HepG2 (cell line): ENCODE results near the gene PFDN5. TPM values are rescaled to one million over a fixed set of nuclear protein-coding genes. Genes with fewer than 3 reads are reported as not detected.

Source experiments
- ATAC-seq: fragments of 200-7000 bp; cut with Tn5 transposase; 3 replicates; pipeline ENCODE4 v1.9.1; 2020; ENCODE audit warnings: mild to moderate bottlenecking, moderate library complexity
- BruUV-seq: library from RNA; stranded (reverse); fragments of 400-500 nt; replicated peaks from 2 replicates; lab custom pipeline; 2021; lab: Mats Ljungman, UMichigan
- CTCF ChIA-PET: fragments of 300-600 bp; formaldehyde crosslinking; extraction: SDS; loops from one replicate; lab custom pipeline; 2021; ENCODE audit warnings: low total read pairs, inconsistent platforms, low intra/inter-chr PET ratio; lab: Yijun Ruan, JAX
- POLR2A ChIA-PET: fragments of 350-600 bp; sonication (Branson Sonifier 250); formaldehyde crosslinking; loops from one replicate; lab custom pipeline; 2020; ENCODE audit warnings: antibody characterized with exemption, inconsistent platforms; lab: Yijun Ruan, JAX
- DNase-seq: peaks from one replicate; pipeline ENCODE4 v3.0.0-alpha.2; 2015; ENCODE audit warnings: low spot score
- FAIRE-seq: peaks from 3 replicates; lab custom pipeline; 2011; peaks lifted over from hg19 to GRCh38; lab: Jason Lieb, UNC
- H2AFZ ChIP-seq: one replicate; pipeline ENCODE4 v1.6.1; 2011; ENCODE audit warnings: low read length, inconsistent platforms
- H3K27ac ChIP-seq: fragments of 300-600 bp; 3 replicates; pipeline ENCODE4 v1.8.0; 2011; ENCODE audit warnings: mixed run types, mild to moderate bottlenecking, mixed read lengths, low read length, inconsistent platforms; ENCODE audit not compliant: insufficient read depth; ENCODE audit errors: extremely low read length
- H3K27me3 ChIP-seq, 2 experiments: fragments of 200-600 bp in 1 of 2; 2 replicates in 1 of 2; 3 replicates in 1 of 2; pipeline versions ENCODE4 v1.6.0 to v1.8.0; 2011; ENCODE audit warnings: low read length in 2 of 2, mild to moderate bottlenecking in 2 of 2, moderate library complexity in 2 of 2, inconsistent platforms in 1 of 2; ENCODE audit not compliant: insufficient read depth in 2 of 2, control insufficient read depth in 1 of 2
- H3K36me3 ChIP-seq, 2 experiments: fragments of 200-600 bp in 1 of 2; replicated peaks in 1 of 2; 2 replicates in 1 of 2; 3 replicates in 1 of 2; pipeline versions ENCODE4 v1.5.1 to v1.8.0; 2011; ENCODE audit warnings: low read length in 2 of 2, inconsistent platforms in 1 of 2; ENCODE audit not compliant: insufficient read depth in 2 of 2, control insufficient read depth in 1 of 2
- H3K4me1 ChIP-seq: 2 replicates; pipeline ENCODE4 v1.5.1; 2012; ENCODE audit warnings: low read length, inconsistent platforms; ENCODE audit not compliant: insufficient read depth
- H3K4me2 ChIP-seq: 2 replicates; pipeline ENCODE4 v1.6.0; 2011; ENCODE audit warnings: low read depth, low read length, inconsistent platforms
- H3K4me3 ChIP-seq, 3 experiments: fragments of 200-600 bp in 1 of 3; sonication (generic), shearing (Covaris generic) in 1 of 3; replicated peaks in 1 of 3; 2 replicates each; pipeline ENCODE4 v1.5.1; 2011 to 2016; ENCODE audit warnings: low read length in 3 of 3, inconsistent platforms in 2 of 3, low read depth in 2 of 3, mild to moderate bottlenecking in 2 of 3, control low read depth in 1 of 3, mixed read lengths in 1 of 3; ENCODE audit not compliant: insufficient read depth in 1 of 3
- H3K79me2 ChIP-seq: one replicate; pipeline ENCODE4 v1.6.1; 2011; ENCODE audit warnings: low read length, inconsistent platforms; ENCODE audit not compliant: insufficient read depth
- H3K9ac ChIP-seq: 2 replicates; pipeline ENCODE4 v1.6.0; 2011; ENCODE audit warnings: mild to moderate bottlenecking, low read depth, low read length, inconsistent platforms; ENCODE audit not compliant: insufficient read depth
- H3K9me3 ChIP-seq: 2 replicates; pipeline ENCODE4 v1.5.1; 2012; ENCODE audit warnings: mild to moderate bottlenecking, low read length
- H4K20me1 ChIP-seq: 2 replicates; pipeline ENCODE4 v1.6.0; 2011; ENCODE audit warnings: inconsistent platforms, mild to moderate bottlenecking, low read length, moderate library complexity; ENCODE audit not compliant: insufficient read depth
- HES4 ChIP-seq: sonication (generic); formaldehyde crosslinking; IDR thresholded peaks from 2 replicates; pipeline ENCODE4 v1.9.0; 2021; ENCODE audit warnings: mild to moderate bottlenecking, missing genetic modification reagents, borderline replicate concordance
- HOXD1 ChIP-seq: sonication (generic); formaldehyde crosslinking; IDR thresholded peaks from 2 replicates; pipeline ENCODE4 v1.5.0; 2020; ENCODE audit warnings: missing genetic modification reagents
- JDP2 ChIP-seq: sonication (generic); formaldehyde crosslinking; IDR thresholded peaks from 2 replicates; pipeline ENCODE4 v1.8.1; 2022; ENCODE audit warnings: missing genetic modification reagents, borderline replicate concordance
- JUND ChIP-seq: sonication (generic); formaldehyde crosslinking; IDR thresholded peaks from 2 replicates; pipeline ENCODE4 v1.8.0; 2022; ENCODE audit warnings: mild to moderate bottlenecking, missing genetic modification reagents
- KDM4B ChIP-seq: sonication (generic); formaldehyde crosslinking; IDR thresholded peaks from 2 replicates; pipeline ENCODE4 v1.4.0; 2020; ENCODE audit warnings: missing genetic modification reagents
- KLF6 ChIP-seq: IDR thresholded peaks from 2 replicates; pipeline ENCODE4 v1.8.0; 2016; ENCODE audit warnings: missing biosample characterization, missing genetic modification reagents
- MYNN ChIP-seq: sonication (generic); formaldehyde crosslinking; IDR thresholded peaks from 2 replicates; pipeline ENCODE4 v1.4.0; 2020; ENCODE audit warnings: mild to moderate bottlenecking, low read depth, missing genetic modification reagents
- NFE2L2 ChIP-seq: fragments of 150-350 bp; IDR thresholded peaks from 2 replicates; pipeline ENCODE4 v1.6.1; 2014; ENCODE audit warnings: low read length
- PAF1 ChIP-seq: IDR thresholded peaks from 2 replicates; pipeline ENCODE4 v1.6.1; 2016; ENCODE audit warnings: missing genetic modification reagents, missing compliant biosample characterization
- PPARG ChIP-seq: conservative IDR thresholded peaks from 2 replicates; pipeline ENCODE4 v1.6.1; 2016; ENCODE audit warnings: missing biosample characterization, missing genetic modification reagents
- RELA ChIP-seq: sonication (generic); formaldehyde crosslinking; IDR thresholded peaks from 2 replicates; pipeline ENCODE4 v1.4.0; 2020; ENCODE audit warnings: missing genetic modification reagents
- SALL2 ChIP-seq: sonication (generic); formaldehyde crosslinking; IDR thresholded peaks from 2 replicates; pipeline ENCODE4 v1.8.1; 2023; ENCODE audit warnings: mild to moderate bottlenecking, missing genetic modification reagents, inconsistent platforms
- U2AF1 ChIP-seq: fragments of 200-400 bp; formaldehyde crosslinking; optimal IDR thresholded peaks from 2 replicates; pipeline ENCODE3; 2017; ENCODE audit warnings: mild to moderate bottlenecking, low read depth, low read length
- ZNF101 ChIP-seq: sonication (generic); formaldehyde crosslinking; IDR thresholded peaks from 2 replicates; pipeline ENCODE4 v1.4.0; 2020; ENCODE audit warnings: mild to moderate bottlenecking, low read depth, missing genetic modification reagents, borderline replicate concordance
- ZNF33B ChIP-seq: sonication (generic); formaldehyde crosslinking; IDR thresholded peaks from 2 replicates; pipeline ENCODE4 v1.5.1; 2020; ENCODE audit warnings: mild to moderate bottlenecking, missing genetic modification reagents
- ZNF451 ChIP-seq: sonication (generic); formaldehyde crosslinking; IDR thresholded peaks from 2 replicates; pipeline ENCODE4 v1.5.0; 2020; ENCODE audit warnings: mild to moderate bottlenecking, missing genetic modification reagents
- ZNF549 ChIP-seq: sonication (generic); formaldehyde crosslinking; IDR thresholded peaks from 2 replicates; pipeline ENCODE4 v1.5.0; 2020; ENCODE audit warnings: missing genetic modification reagents
- ZNF598 ChIP-seq: sonication (generic); formaldehyde crosslinking; IDR thresholded peaks from 2 replicates; pipeline ENCODE4 v1.5.1; 2020; ENCODE audit warnings: mild to moderate bottlenecking, missing genetic modification reagents, borderline replicate concordance
- in situ Hi-C: cut with HindIII; loops from 2 replicates; pipeline ENCODE4 v1.10.0; 2017; ENCODE audit warnings: low pct_unique_long_range_greater_than_20kb; ENCODE audit not compliant: extremely low pct_ligation_motif_present
- intact Hi-C: fragments of 100-400 bp; cut with micrococcal nuclease; formaldehyde crosslinking; loops from one replicate; pipeline ENCODE4 v1.10.0; 2022; ENCODE audit not compliant: unreplicated experiment
- polyA plus RNA-seq, 8 experiments: library from polyadenylated mRNA; depleted of rRNA in 3 of 8; stranded (reverse) in 7 of 8; unstranded in 1 of 8; fragments of >200 nt; fragmentation: Illumina TruSeq in 4 of 8; extraction: Trizol in 4 of 8; gene quantifications; 2 replicates each; pipeline versions ENCODE4 v1.2.1 to v1.2.3, GENCODE V29; 2011 to 2016; ENCODE audit warnings: low read depth in 4 of 8, missing spikeins in 1 of 8, mixed read lengths in 1 of 8; ENCODE audit not compliant: insufficient read depth in 1 of 8
- total RNA-seq, 5 experiments: library from RNA; depleted of rRNA; stranded (reverse); fragments of >200 nt; fragmentation: Illumina TruSeq; extraction: Trizol; gene quantifications; 2 replicates each; pipeline ENCODE4 v1.2.3, GENCODE V29; 2016; ENCODE audit warnings: low read depth in 1 of 5
- TF ChIP-seq, protein P1 (sequence below): sonication (generic); formaldehyde crosslinking; IDR thresholded peaks from 2 replicates; pipeline ENCODE4 v1.5.0; 2020; ENCODE audit warnings: missing genetic modification reagents, mild to moderate bottlenecking, borderline replicate concordance
- TF ChIP-seq, protein P2 (sequence below): sonication (generic); formaldehyde crosslinking; IDR thresholded peaks from 2 replicates; pipeline ENCODE4 v1.4.0; 2020; ENCODE audit warnings: missing genetic modification reagents
- TF ChIP-seq, protein P3 (sequence below): sonication (generic); formaldehyde crosslinking; IDR thresholded peaks from 2 replicates; pipeline ENCODE4 v1.8.0; 2022; ENCODE audit warnings: mild to moderate bottlenecking, missing genetic modification reagents; ENCODE audit not compliant: insufficient replicate concordance
- TF ChIP-seq, protein P4 (sequence below): sonication (generic); formaldehyde crosslinking; IDR thresholded peaks from 2 replicates; pipeline ENCODE4 v1.8.0; 2022; ENCODE audit warnings: mild to moderate bottlenecking, missing genetic modification reagents, moderate library complexity

The PFDN5 gene
- total and polyA plus RNA-seq, 2 of the 13 experiments (the other 11 are each of a cell fraction or from before 2014, with no cell fraction given): 449 to 462 TPM

DNA sequence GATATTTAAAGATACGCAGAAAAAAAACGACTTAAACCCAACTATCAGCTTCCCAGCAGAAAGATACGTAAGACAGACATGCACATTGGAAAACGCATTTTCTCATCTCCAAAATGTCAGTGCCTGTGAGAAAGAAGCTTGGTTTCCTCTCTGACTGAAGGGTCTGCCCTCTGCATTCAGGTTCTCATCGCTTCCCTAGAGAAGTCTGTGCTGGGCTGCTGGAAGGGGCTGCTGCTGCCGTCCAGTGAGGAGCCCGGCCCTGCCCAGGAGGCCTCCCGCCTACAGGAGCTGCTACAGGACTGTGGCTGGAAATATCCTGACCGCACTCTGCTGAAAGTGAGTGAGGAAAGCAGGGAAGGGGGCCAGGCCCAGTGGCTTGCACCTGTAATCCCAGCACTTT, 4.7 kb upstream of the PFDN5 start (continued):
- TF ChIP-seq HES4 (CRISPR knock-in tag) (no peak), KLF6 (CRISPR knock-in tag) (no peak), SALL2 (no peak), JUND (CRISPR knock-in tag) (no peak), ZNF451 (CRISPR knock-in tag) (no peak), KDM4B (CRISPR knock-in tag) (no peak), MYNN (CRISPR knock-in tag) (no peak), ZNF549 (CRISPR knock-in tag) (no peak), ZNF101 (CRISPR knock-in tag) (no peak), ZNF598 (no peak)
- TF ChIP-seq, protein P1, sequence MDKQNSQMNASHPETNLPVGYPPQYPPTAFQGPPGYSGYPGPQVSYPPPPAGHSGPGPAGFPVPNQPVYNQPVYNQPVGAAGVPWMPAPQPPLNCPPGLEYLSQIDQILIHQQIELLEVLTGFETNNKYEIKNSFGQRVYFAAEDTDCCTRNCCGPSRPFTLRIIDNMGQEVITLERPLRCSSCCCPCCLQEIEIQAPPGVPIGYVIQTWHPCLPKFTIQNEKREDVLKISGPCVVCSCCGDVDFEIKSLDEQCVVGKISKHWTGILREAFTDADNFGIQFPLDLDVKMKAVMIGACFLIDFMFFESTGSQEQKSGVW (CRISPR knock-in tag): no peak
- TF ChIP-seq, protein P2, sequence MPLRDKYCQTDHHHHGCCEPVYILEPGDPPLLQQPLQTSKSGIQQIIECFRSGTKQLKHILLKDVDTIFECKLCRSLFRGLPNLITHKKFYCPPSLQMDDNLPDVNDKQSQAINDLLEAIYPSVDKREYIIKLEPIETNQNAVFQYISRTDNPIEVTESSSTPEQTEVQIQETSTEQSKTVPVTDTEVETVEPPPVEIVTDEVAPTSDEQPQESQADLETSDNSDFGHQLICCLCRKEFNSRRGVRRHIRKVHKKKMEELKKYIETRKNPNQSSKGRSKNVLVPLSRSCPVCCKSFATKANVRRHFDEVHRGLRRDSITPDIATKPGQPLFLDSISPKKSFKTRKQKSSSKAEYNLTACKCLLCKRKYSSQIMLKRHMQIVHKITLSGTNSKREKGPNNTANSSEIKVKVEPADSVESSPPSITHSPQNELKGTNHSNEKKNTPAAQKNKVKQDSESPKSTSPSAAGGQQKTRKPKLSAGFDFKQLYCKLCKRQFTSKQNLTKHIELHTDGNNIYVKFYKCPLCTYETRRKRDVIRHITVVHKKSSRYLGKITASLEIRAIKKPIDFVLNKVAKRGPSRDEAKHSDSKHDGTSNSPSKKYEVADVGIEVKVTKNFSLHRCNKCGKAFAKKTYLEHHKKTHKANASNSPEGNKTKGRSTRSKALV (CRISPR knock-in tag): no peak
- TF ChIP-seq, all 625 proteins: peak for 0

DNA sequence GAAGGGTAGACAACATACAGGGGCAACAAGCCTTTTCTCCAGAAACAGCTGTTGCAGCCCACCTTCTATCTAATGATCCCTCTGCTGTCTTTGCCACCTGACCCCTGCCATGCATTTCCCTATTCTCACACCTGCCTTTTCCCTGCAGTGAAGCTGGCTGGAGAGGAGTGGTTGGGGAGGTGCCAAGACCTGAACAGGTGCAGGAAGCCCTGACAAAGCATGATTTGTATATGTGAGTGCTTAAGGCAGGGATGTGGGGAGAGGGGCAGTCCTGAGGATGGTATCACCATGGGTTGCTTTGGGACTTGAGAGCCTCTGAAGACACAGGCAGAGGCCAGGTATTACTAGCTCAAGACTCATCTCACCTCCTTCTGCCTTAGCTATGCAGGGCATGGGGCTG, 2.9 kb upstream of the PFDN5 start:
- ChIA-PET POLR2A (no interaction called here), CTCF (no interaction called here)
- no peak overlapping the region for H3K9ac ChIP-seq
- in situ Hi-C loops: no loop called here
- H3K36me3 ChIP-seq: peaks cover 15 to 43% of the 10 kb centered on the region in 2 experiments
- ATAC-seq (no peak), FAIRE-seq (no peak), DNase-seq (no peak)
- H3K4me1 ChIP-seq: peaks cover 19% of the 10 kb centered on the region
- no peak overlapping the region for H3K27ac ChIP-seq
- H3K4me3 ChIP-seq: no peak overlapping the region
- intact Hi-C loops: no loop called here
- H4K20me1 ChIP-seq: no peaks in the 10 kb centered on the region
- no peak overlapping the region for H2AFZ ChIP-seq
- peaks cover 0 to 4% of the 10 kb centered on the region in 2 experiments; a peak in 1 of 5 replicates for H3K27me3 ChIP-seq
- BruUV-seq: no TSS peak
- H3K9me3 ChIP-seq: no peaks in the 10 kb centered on the region
- H3K79me2 ChIP-seq: peaks cover 20% of the 10 kb centered on the region
- H3K4me2 ChIP-seq: no peak overlapping the region
- no peak for TF ChIP-seq RELA (CRISPR knock-in tag)
- TF ChIP-seq PAF1 (CRISPR knock-in tag): no peak
- no peak for TF ChIP-seq ZNF33B
- TF ChIP-seq PPARG (CRISPR knock-in tag): no peak
- TF ChIP-seq, protein P3, sequence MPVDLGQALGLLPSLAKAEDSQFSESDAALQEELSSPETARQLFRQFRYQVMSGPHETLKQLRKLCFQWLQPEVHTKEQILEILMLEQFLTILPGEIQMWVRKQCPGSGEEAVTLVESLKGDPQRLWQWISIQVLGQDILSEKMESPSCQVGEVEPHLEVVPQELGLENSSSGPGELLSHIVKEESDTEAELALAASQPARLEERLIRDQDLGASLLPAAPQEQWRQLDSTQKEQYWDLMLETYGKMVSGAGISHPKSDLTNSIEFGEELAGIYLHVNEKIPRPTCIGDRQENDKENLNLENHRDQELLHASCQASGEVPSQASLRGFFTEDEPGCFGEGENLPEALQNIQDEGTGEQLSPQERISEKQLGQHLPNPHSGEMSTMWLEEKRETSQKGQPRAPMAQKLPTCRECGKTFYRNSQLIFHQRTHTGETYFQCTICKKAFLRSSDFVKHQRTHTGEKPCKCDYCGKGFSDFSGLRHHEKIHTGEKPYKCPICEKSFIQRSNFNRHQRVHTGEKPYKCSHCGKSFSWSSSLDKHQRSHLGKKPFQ: no peak
- no peak for TF ChIP-seq JDP2 (CRISPR knock-in tag)
- TF ChIP-seq, protein P4, sequence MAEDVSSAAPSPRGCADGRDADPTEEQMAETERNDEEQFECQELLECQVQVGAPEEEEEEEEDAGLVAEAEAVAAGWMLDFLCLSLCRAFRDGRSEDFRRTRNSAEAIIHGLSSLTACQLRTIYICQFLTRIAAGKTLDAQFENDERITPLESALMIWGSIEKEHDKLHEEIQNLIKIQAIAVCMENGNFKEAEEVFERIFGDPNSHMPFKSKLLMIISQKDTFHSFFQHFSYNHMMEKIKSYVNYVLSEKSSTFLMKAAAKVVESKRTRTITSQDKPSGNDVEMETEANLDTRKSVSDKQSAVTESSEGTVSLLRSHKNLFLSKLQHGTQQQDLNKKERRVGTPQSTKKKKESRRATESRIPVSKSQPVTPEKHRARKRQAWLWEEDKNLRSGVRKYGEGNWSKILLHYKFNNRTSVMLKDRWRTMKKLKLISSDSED (CRISPR knock-in tag): no peak
- TF ChIP-seq U2AF1: no peak
- TF ChIP-seq NFE2L2: no peak
- no peak for TF ChIP-seq HOXD1
